ENCODE results near the gene CTIF.
"Not testable (repeated sequence)": the region's sequence is repeated elsewhere in the genome, so short reads cannot be mapped to it uniquely, and the experiment has no call there.

Gene CTIF

GRCh38 chr18:48715711-48716361, 177.0 kb downstream of the CTIF start:
- Histone ChIP-seq H3K27me3 (ENCODE audit: control insufficient read depth, insufficient read depth, low read length) (no peaks in the 10 kb centered on the region), H3K27ac (ENCODE audit: low read depth, low read length) (no peak overlapping the region), H3K4me3 (ENCODE audit: low read depth, low read length) (no peak overlapping the region), H3K4me1 (ENCODE audit: control insufficient read depth, insufficient read depth, low read length) (peaks cover 3% of the 10 kb centered on the region; the same call in 1 of the 2 replicates), H3K36me3 (ENCODE audit: control insufficient read depth, insufficient read depth, low read length) (no peaks in the 10 kb centered on the region), H3K9me3 (ENCODE audit: control insufficient read depth, insufficient read depth, low read length) (no peaks in the 10 kb centered on the region), H3K9ac (ENCODE audit: low read depth, low read length) (no peak overlapping the region)

- H3K4me1 ChIP-seq (ENCODE audit: control insufficient read depth, insufficient read depth, low read length); H3K27me3 ChIP-seq (ENCODE audit: control insufficient read depth, insufficient read depth, low read length); H3K36me3 ChIP-seq (ENCODE audit: control insufficient read depth, insufficient read depth, low read length); H3K27ac ChIP-seq (ENCODE audit: low read depth, low read length); H3K4me3 ChIP-seq (ENCODE audit: low read depth, low read length); H3K9ac ChIP-seq (ENCODE audit: low read depth, low read length); H3K9me3 ChIP-seq (ENCODE audit: control insufficient read depth, insufficient read depth, low read length): not testable (repeated sequence)
Measured at GRCh38 chr18:48717227-48717626, 178.4 kb downstream of the CTIF start.

- no peak overlapping the region for H3K4me3 ChIP-seq (ENCODE audit: low read depth, low read length)
- no peaks in the 10 kb centered on the region for H3K36me3 ChIP-seq (ENCODE audit: control insufficient read depth, insufficient read depth, low read length)
- H3K27me3 ChIP-seq (ENCODE audit: control insufficient read depth, insufficient read depth, low read length) = no peaks in the 10 kb centered on the region
- H3K4me1 ChIP-seq (ENCODE audit: control insufficient read depth, insufficient read depth, low read length) = peaks cover 3% of the 10 kb centered on the region; the same call in 1 of the 2 replicates
- H3K9me3 ChIP-seq (ENCODE audit: control insufficient read depth, insufficient read depth, low read length) = no peaks in the 10 kb centered on the region
- no peak overlapping the region for H3K27ac ChIP-seq (ENCODE audit: low read depth, low read length)
- no peak overlapping the region for H3K9ac ChIP-seq (ENCODE audit: low read depth, low read length)
Measured at GRCh38 chr18:48718251-48718959, 179.6 kb downstream of the CTIF start.

- H3K9ac ChIP-seq (ENCODE audit: low read depth, low read length) = no peak overlapping the region
- H3K36me3 ChIP-seq (ENCODE audit: control insufficient read depth, insufficient read depth, low read length) = no peaks in the 10 kb centered on the region
- peaks cover 3% of the 10 kb centered on the region; the same call in 1 of the 2 replicates for H3K4me1 ChIP-seq (ENCODE audit: control insufficient read depth, insufficient read depth, low read length)
- H3K4me3 ChIP-seq (ENCODE audit: low read depth, low read length) = no peak overlapping the region
- no peaks in the 10 kb centered on the region for H3K27me3 ChIP-seq (ENCODE audit: control insufficient read depth, insufficient read depth, low read length)
- no peak overlapping the region for H3K27ac ChIP-seq (ENCODE audit: low read depth, low read length)
- H3K9me3 ChIP-seq (ENCODE audit: control insufficient read depth, insufficient read depth, low read length) = no peaks in the 10 kb centered on the region
Measured at GRCh38 chr18:48719388-48719787, 180.6 kb downstream of the CTIF start.

GRCh38 chr18:48719974-48720654, 181.3 kb downstream of the CTIF start:
- peaks cover 2% of the 10 kb centered on the region; the same call in 1 of the 2 replicates for H3K4me1 ChIP-seq (ENCODE audit: control insufficient read depth, insufficient read depth, low read length)
- H3K9me3 ChIP-seq (ENCODE audit: control insufficient read depth, insufficient read depth, low read length) = no peaks in the 10 kb centered on the region
- no peaks in the 10 kb centered on the region for H3K27me3 ChIP-seq (ENCODE audit: control insufficient read depth, insufficient read depth, low read length)
- no peaks in the 10 kb centered on the region for H3K36me3 ChIP-seq (ENCODE audit: control insufficient read depth, insufficient read depth, low read length)
- H3K9ac ChIP-seq (ENCODE audit: low read depth, low read length) = no peak overlapping the region
- H3K4me3 ChIP-seq (ENCODE audit: low read depth, low read length) = no peak overlapping the region
- no peak overlapping the region for H3K27ac ChIP-seq (ENCODE audit: low read depth, low read length)

- no peak overlapping the region for H3K27ac ChIP-seq (ENCODE audit: low read depth, low read length)
- no peak overlapping the region for H3K9ac ChIP-seq (ENCODE audit: low read depth, low read length)
- no peaks in the 10 kb centered on the region for H3K4me1 ChIP-seq (ENCODE audit: control insufficient read depth, insufficient read depth, low read length)
- H3K27me3 ChIP-seq (ENCODE audit: control insufficient read depth, insufficient read depth, low read length) = no peaks in the 10 kb centered on the region
- no peak overlapping the region for H3K4me3 ChIP-seq (ENCODE audit: low read depth, low read length)
- no peaks in the 10 kb centered on the region for H3K9me3 ChIP-seq (ENCODE audit: control insufficient read depth, insufficient read depth, low read length)
- H3K36me3 ChIP-seq (ENCODE audit: control insufficient read depth, insufficient read depth, low read length) = no peaks in the 10 kb centered on the region
Measured at GRCh38 chr18:48720655-48721025, 181.8 kb downstream of the CTIF start.

GRCh38 chr18:48721312-48721711, 182.5 kb downstream of the CTIF start:
- no peak overlapping the region for H3K9ac ChIP-seq (ENCODE audit: low read depth, low read length)
- H3K9me3 ChIP-seq (ENCODE audit: control insufficient read depth, insufficient read depth, low read length) = no peaks in the 10 kb centered on the region
- no peak overlapping the region for H3K4me3 ChIP-seq (ENCODE audit: low read depth, low read length)
- no peak overlapping the region for H3K27ac ChIP-seq (ENCODE audit: low read depth, low read length)
- no peaks in the 10 kb centered on the region for H3K27me3 ChIP-seq (ENCODE audit: control insufficient read depth, insufficient read depth, low read length)
- no peaks in the 10 kb centered on the region for H3K36me3 ChIP-seq (ENCODE audit: control insufficient read depth, insufficient read depth, low read length)
- no peaks in the 10 kb centered on the region for H3K4me1 ChIP-seq (ENCODE audit: control insufficient read depth, insufficient read depth, low read length)

GRCh38 chr18:48723016-48723415, 184.2 kb downstream of the CTIF start:
- no peaks in the 10 kb centered on the region for H3K36me3 ChIP-seq (ENCODE audit: control insufficient read depth, insufficient read depth, low read length)
- no peak overlapping the region for H3K9ac ChIP-seq (ENCODE audit: low read depth, low read length)
- H3K9me3 ChIP-seq (ENCODE audit: control insufficient read depth, insufficient read depth, low read length) = no peaks in the 10 kb centered on the region
- no peaks in the 10 kb centered on the region for H3K27me3 ChIP-seq (ENCODE audit: control insufficient read depth, insufficient read depth, low read length)
- no peak overlapping the region for H3K4me3 ChIP-seq (ENCODE audit: low read depth, low read length)
- H3K27ac ChIP-seq (ENCODE audit: low read depth, low read length) = no peak overlapping the region
- H3K4me1 ChIP-seq (ENCODE audit: control insufficient read depth, insufficient read depth, low read length) = no peaks in the 10 kb centered on the region

- Histone ChIP-seq H3K36me3 (ENCODE audit: control insufficient read depth, insufficient read depth, low read length) (no peaks in the 10 kb centered on the region), H3K27me3 (ENCODE audit: control insufficient read depth, insufficient read depth, low read length) (no peaks in the 10 kb centered on the region), H3K4me3 (ENCODE audit: low read depth, low read length) (no peak overlapping the region), H3K9me3 (ENCODE audit: control insufficient read depth, insufficient read depth, low read length) (no peaks in the 10 kb centered on the region), H3K9ac (ENCODE audit: low read depth, low read length) (no peak overlapping the region), H3K27ac (ENCODE audit: low read depth, low read length) (no peak overlapping the region), H3K4me1 (ENCODE audit: control insufficient read depth, insufficient read depth, low read length) (no peaks in the 10 kb centered on the region)
Measured at GRCh38 chr18:48723837-48724236, 185.0 kb downstream of the CTIF start.

- H3K9me3 ChIP-seq (ENCODE audit: control insufficient read depth, insufficient read depth, low read length) = no peaks in the 10 kb centered on the region
- H3K27me3 ChIP-seq (ENCODE audit: control insufficient read depth, insufficient read depth, low read length) = no peaks in the 10 kb centered on the region
- no peak overlapping the region for H3K27ac ChIP-seq (ENCODE audit: low read depth, low read length)
- no peaks in the 10 kb centered on the region for H3K36me3 ChIP-seq (ENCODE audit: control insufficient read depth, insufficient read depth, low read length)
- no peak overlapping the region for H3K4me3 ChIP-seq (ENCODE audit: low read depth, low read length)
- no peaks in the 10 kb centered on the region for H3K4me1 ChIP-seq (ENCODE audit: control insufficient read depth, insufficient read depth, low read length)
- H3K9ac ChIP-seq (ENCODE audit: low read depth, low read length) = no peak overlapping the region
Measured at GRCh38 chr18:48724442-48724841, 185.6 kb downstream of the CTIF start.

- Histone ChIP-seq H3K4me1 (ENCODE audit: control insufficient read depth, insufficient read depth, low read length) (no peaks in the 10 kb centered on the region), H3K27ac (ENCODE audit: low read depth, low read length) (no peak overlapping the region), H3K9me3 (ENCODE audit: control insufficient read depth, insufficient read depth, low read length) (no peaks in the 10 kb centered on the region), H3K9ac (ENCODE audit: low read depth, low read length) (no peak overlapping the region), H3K27me3 (ENCODE audit: control insufficient read depth, insufficient read depth, low read length) (no peaks in the 10 kb centered on the region), H3K4me3 (ENCODE audit: low read depth, low read length) (no peak overlapping the region), H3K36me3 (ENCODE audit: control insufficient read depth, insufficient read depth, low read length) (no peaks in the 10 kb centered on the region)
Measured at GRCh38 chr18:48724939-48725338, 186.1 kb downstream of the CTIF start.
